GM18507 (cell line): ENCODE measurements around the gene FLNC.

Experiments
- DNase-seq: peaks from one replicate; pipeline ENCODE4 v3.0.0; 2011; ENCODE audit warnings: low read depth; ENCODE audit not compliant: insufficient read length; ENCODE audit errors: extremely low spot score
- FAIRE-seq: peaks from 2 replicates; lab custom pipeline; 2011; peaks lifted over from hg19 to GRCh38; lab: Jason Lieb, UNC

FLNC gene

GRCh38 chr7:128904381-128905197 lies 74.4 kb downstream of the FLNC start:
- peak; percentile 78 for FAIRE-seq

GRCh38 chr7:128906001-128906765 lies 76.0 kb downstream of the FLNC start:
- no peak for FAIRE-seq

More at GRCh38 chr7:128904381-128905197, 74.4 kb downstream of the FLNC start:
- DNase-seq = peak; percentile 64

GRCh38 chr7:128906766-128907559 lies 76.8 kb downstream of the FLNC start:
- FAIRE-seq (no peak), DNase-seq (no peak)

More at GRCh38 chr7:128906001-128906765, 76.0 kb downstream of the FLNC start:
- DNase-seq = no peak
